ENCODE measurements around the gene TCEA3.

DNA sequence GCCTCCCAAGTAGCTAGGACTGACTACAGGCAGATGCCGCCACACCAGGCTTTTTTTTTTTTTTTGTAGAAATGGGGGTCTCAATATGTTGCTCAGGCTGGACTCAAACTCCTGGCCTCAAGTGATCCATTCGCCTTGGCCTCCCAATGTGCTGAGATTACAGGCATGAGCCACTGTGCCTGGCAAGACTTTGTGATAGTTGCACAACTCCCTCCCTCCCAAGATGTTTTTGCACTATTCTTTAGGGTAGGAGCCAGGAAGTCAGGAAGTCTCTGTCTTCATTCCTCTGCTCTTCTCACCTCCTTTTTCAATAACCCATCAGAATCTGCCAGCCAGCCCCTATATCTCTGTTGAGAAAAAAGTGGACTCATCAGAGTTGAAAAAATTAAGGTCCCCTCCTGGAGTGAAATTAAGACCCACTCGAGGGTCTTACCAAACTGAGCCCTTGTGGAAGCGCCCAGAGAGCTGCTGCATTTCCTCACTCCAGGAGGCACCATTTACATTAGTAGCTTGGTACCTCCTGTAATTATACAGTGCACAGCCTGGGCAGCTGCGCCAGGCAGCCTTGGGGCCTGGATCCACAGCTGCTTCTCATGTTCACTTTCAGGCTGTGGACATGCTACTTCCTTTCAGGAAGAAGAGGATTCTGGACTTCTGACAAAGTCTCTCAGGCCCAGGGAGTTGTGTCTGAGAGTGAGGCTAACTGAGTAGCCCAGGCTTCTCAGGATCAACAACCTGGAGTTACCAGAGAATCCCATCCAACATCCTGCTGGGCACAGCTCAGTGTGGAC is 24.0 kb downstream of the TCEA3 start:
- TF ChIP-seq POLR2AphosphoS5 (IDR thresholded peaks at IDR 0.05; ENCODE audit: borderline replicate concordance, low read depth, low read length) (no peak), EZH2 (IDR thresholded peaks at IDR 0.05) (no peak)

Measured in SK-N-MC (cell line).